NCI-H1436 treated with DMSO at 0.1 percent for 48 hours (cell line): Measurements from ENCODE around the gene APOM.

ENCODE experiments used
- DNase-seq: peaks from one replicate; lab custom pipeline; 2025; lab: John Stamatoyannopoulos, UW

APOM gene

GRCh38 chr6:31631209-31631608 is 24.5 kb upstream of the APOM start:
- DNase-seq = no peak

GRCh38 chr6:31631681-31632278 is 23.9 kb upstream of the APOM start:
- DNase-seq = no peak

GRCh38 chr6:31632279-31632946 is 23.3 kb upstream of the APOM start:
- no peak for DNase-seq

GRCh38 chr6:31633447-31633846 is 22.2 kb upstream of the APOM start:
- no peak for DNase-seq

GRCh38 chr6:31634131-31634530 is 21.6 kb upstream of the APOM start:
- DNase-seq = no peak

GRCh38 chr6:31634969-31635575 is 20.6 kb upstream of the APOM start:
- DNase-seq = no peak

- no peak for DNase-seq
These were observed 18.7 kb upstream of the APOM start for GRCh38 chr6:31636698-31637596.

GRCh38 chr6:31639043-31639442 is 16.7 kb upstream of the APOM start:
- no peak for DNase-seq

- DNase-seq = no peak
These were observed 16.2 kb upstream of the APOM start for GRCh38 chr6:31639449-31639861.

GRCh38 chr6:31640612-31641011 is 15.1 kb upstream of the APOM start:
- no peak for DNase-seq

GRCh38 chr6:31641370-31641769 is 14.3 kb upstream of the APOM start:
- DNase-seq = no peak

GRCh38 chr6:31642798-31643570 is 12.7 kb upstream of the APOM start:
- no peak for DNase-seq

GRCh38 chr6:31643818-31644454 is 11.8 kb upstream of the APOM start:
- DNase-seq = no peak

- DNase-seq = no peak
These were observed 10.4 kb upstream of the APOM start for GRCh38 chr6:31645325-31645724.

GRCh38 chr6:31651602-31652191 is 4.0 kb upstream of the APOM start:
- DNase-seq = no peak

GRCh38 chr6:31652925-31653724 is 2.6 kb upstream of the APOM start:
- no peak for DNase-seq

- DNase-seq = no peak
These were observed 933 bp upstream of the APOM start for GRCh38 chr6:31654574-31655348.

- no peak for DNase-seq
These were observed 1.9 kb downstream of the APOM start for GRCh38 chr6:31657406-31658157.
